ENCODE data around the gene CNTNAP2.

The CNTNAP2 gene

GRCh38 chr7:148014541-148014940, 1897.9 kb downstream of the CNTNAP2 start:
- no peaks in the 10 kb centered on the region for H3K36me3 ChIP-seq (ENCODE audit: control insufficient read depth, insufficient read depth, low read length)
- H3K4me1 ChIP-seq (ENCODE audit: control insufficient read depth, insufficient read depth, low read length): no peaks in the 10 kb centered on the region
- no peak overlapping the region for H3K27ac ChIP-seq (ENCODE audit: insufficient read depth, low read depth, low read length, poor library complexity, severe bottlenecking)
- no peaks in the 10 kb centered on the region for H3K27me3 ChIP-seq (ENCODE audit: control insufficient read depth, insufficient read depth, low read length, poor library complexity, severe bottlenecking)
- H3K4me3 ChIP-seq (ENCODE audit: insufficient read depth, low read depth, low read length): no peak overlapping the region
- WGBS, 2 experiments: 92 to 97% methylated on average over 4 of the region's 4 CpGs
- H3K9me3 ChIP-seq (ENCODE audit: control insufficient read depth, low read length): no peaks in the 10 kb centered on the region

DNA sequence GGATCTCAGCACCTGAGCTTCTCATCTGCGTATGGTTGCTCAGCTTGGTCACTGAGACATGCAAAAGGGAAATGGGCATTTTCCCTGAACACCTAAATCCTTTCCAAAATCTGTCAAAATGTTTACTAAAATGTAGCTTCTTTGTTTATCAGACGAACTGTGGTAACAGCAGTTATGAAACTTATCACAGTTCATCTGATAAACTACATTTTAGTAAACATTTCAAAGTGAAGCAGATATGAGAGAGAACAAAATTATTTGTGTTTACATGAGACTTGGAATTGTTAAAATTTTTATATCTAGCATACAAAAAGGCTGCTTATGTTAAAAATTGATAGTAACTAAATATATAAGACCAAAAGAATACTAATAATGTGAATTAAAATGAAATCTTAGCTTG, 1900.5 kb downstream of the CNTNAP2 start:
- no peak overlapping the region for H3K4me3 ChIP-seq (ENCODE audit: insufficient read depth, low read depth, low read length)
- no peaks in the 10 kb centered on the region for H3K9me3 ChIP-seq (ENCODE audit: control insufficient read depth, low read length)
- WGBS, 2 experiments: 96 to 98% methylated on average over 1 to 2 of the region's 2 CpGs
- H3K27ac ChIP-seq (ENCODE audit: insufficient read depth, low read depth, low read length, poor library complexity, severe bottlenecking): no peak overlapping the region
- H3K36me3 ChIP-seq (ENCODE audit: control insufficient read depth, insufficient read depth, low read length): no peaks in the 10 kb centered on the region
- no peaks in the 10 kb centered on the region for H3K27me3 ChIP-seq (ENCODE audit: control insufficient read depth, insufficient read depth, low read length, poor library complexity, severe bottlenecking)
- H3K4me1 ChIP-seq (ENCODE audit: control insufficient read depth, insufficient read depth, low read length): no peaks in the 10 kb centered on the region

DNA sequence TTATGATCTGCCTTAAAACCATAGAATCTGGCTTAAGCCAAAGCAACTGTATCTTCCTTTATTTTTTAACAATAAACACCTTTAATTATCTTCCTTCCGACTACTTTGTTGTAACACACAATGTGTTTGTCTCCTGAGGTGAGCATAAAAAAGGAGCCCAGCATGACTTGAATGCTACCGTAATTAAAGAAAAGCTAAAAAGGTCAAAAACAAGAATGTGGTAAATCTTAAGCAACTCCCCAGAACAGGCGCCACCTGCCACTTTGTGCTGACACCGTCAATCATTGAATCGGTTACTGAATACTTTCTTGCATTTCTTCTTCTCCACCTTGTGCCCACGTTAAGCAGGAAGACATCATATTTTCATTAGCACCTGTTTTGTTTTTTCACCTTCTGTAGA, 1904.1 kb downstream of the CNTNAP2 start:
- H3K27ac ChIP-seq (ENCODE audit: insufficient read depth, low read depth, low read length, poor library complexity, severe bottlenecking): no peak overlapping the region
- 6 to 12% methylated on average over 6 of the region's 6 CpGs for WGBS, 2 experiments
- no peaks in the 10 kb centered on the region for H3K9me3 ChIP-seq (ENCODE audit: control insufficient read depth, low read length)
- no peaks in the 10 kb centered on the region for H3K36me3 ChIP-seq (ENCODE audit: control insufficient read depth, insufficient read depth, low read length)
- no peak overlapping the region for H3K4me3 ChIP-seq (ENCODE audit: insufficient read depth, low read depth, low read length)
- no peaks in the 10 kb centered on the region for H3K27me3 ChIP-seq (ENCODE audit: control insufficient read depth, insufficient read depth, low read length, poor library complexity, severe bottlenecking)
- H3K4me1 ChIP-seq (ENCODE audit: control insufficient read depth, insufficient read depth, low read length): no peaks in the 10 kb centered on the region

DNA sequence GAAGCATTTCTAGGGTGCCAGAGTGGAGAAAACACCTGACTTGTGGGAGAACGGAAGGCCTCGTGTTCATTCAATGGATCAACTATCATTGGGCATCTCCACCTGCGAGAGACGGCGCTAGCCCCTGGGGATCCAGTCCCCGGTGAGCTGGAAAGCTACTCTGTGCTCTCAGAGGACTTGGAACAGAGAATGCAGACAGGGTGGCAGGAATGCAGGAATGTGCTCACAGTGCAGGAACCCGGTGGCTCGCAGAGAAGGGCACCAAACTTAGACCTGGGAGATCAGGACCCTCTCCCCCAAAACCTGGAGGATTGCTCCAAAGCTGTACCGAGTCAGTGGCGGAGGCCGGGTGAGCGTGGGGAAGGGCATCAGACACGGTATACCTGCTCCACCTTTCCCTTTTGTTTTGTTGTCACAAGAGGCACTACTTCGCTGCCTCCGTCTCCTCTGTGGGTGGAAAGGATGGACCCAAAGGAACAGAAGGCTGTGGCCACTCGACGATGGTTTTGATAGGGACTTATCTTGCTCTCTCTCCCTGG, 1905.0 kb downstream of the CNTNAP2 start:
- H3K9me3 ChIP-seq (ENCODE audit: control insufficient read depth, low read length): no peaks in the 10 kb centered on the region
- H3K27ac ChIP-seq (ENCODE audit: insufficient read depth, low read depth, low read length, poor library complexity, severe bottlenecking): no peak overlapping the region
- no peak overlapping the region for H3K4me3 ChIP-seq (ENCODE audit: insufficient read depth, low read depth, low read length)
- no peaks in the 10 kb centered on the region for H3K27me3 ChIP-seq (ENCODE audit: control insufficient read depth, insufficient read depth, low read length, poor library complexity, severe bottlenecking)
- H3K4me1 ChIP-seq (ENCODE audit: control insufficient read depth, insufficient read depth, low read length): no peaks in the 10 kb centered on the region
- 82 to 83% methylated on average over 17 of the region's 17 CpGs for WGBS, 2 experiments
- no peaks in the 10 kb centered on the region for H3K36me3 ChIP-seq (ENCODE audit: control insufficient read depth, insufficient read depth, low read length)

- H3K4me3 ChIP-seq (ENCODE audit: insufficient read depth, low read depth, low read length): no peak overlapping the region
- H3K27me3 ChIP-seq (ENCODE audit: control insufficient read depth, insufficient read depth, low read length, poor library complexity, severe bottlenecking): no peaks in the 10 kb centered on the region
- H3K9me3 ChIP-seq (ENCODE audit: control insufficient read depth, low read length): no peaks in the 10 kb centered on the region
- no peaks in the 10 kb centered on the region for H3K36me3 ChIP-seq (ENCODE audit: control insufficient read depth, insufficient read depth, low read length)
- H3K27ac ChIP-seq (ENCODE audit: insufficient read depth, low read depth, low read length, poor library complexity, severe bottlenecking): no peak overlapping the region
- 93 to 95% methylated on average over 9 of the region's 9 CpGs for WGBS, 2 experiments
- H3K4me1 ChIP-seq (ENCODE audit: control insufficient read depth, insufficient read depth, low read length): no peaks in the 10 kb centered on the region
These were observed 1906.2 kb downstream of the CNTNAP2 start for GRCh38 chr7:148022832-148023231.

DNA sequence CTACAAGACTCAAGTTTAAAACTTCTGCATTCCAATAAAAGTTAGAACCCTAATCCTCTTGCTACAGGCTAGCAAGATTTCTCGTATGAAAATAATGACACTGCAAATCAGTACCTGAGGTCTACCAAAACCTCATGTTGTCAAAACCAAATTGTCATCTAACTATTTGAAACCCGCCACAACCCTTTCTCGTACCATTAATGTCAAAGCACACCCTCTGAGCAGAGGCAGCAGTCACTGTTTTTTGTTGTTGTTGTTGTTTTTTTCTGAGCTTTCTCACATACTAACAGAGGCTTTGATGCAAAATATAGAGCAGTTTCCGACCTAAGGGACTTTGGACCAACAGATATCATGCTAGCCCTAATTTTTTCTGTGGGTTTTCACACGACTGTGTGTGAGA, 1910.1 kb downstream of the CNTNAP2 start:
- no peaks in the 10 kb centered on the region for H3K27me3 ChIP-seq (ENCODE audit: control insufficient read depth, insufficient read depth, low read length, poor library complexity, severe bottlenecking)
- no peaks in the 10 kb centered on the region for H3K9me3 ChIP-seq (ENCODE audit: control insufficient read depth, low read length)
- H3K4me3 ChIP-seq (ENCODE audit: insufficient read depth, low read depth, low read length): no peak overlapping the region
- H3K27ac ChIP-seq (ENCODE audit: insufficient read depth, low read depth, low read length, poor library complexity, severe bottlenecking): no peak overlapping the region
- H3K4me1 ChIP-seq (ENCODE audit: control insufficient read depth, insufficient read depth, low read length): no peaks in the 10 kb centered on the region
- H3K36me3 ChIP-seq (ENCODE audit: control insufficient read depth, insufficient read depth, low read length): no peaks in the 10 kb centered on the region
- WGBS, 2 experiments: 65 to 74% methylated on average over 4 to 5 of the region's 5 CpGs

- Histone ChIP-seq H3K27me3 (ENCODE audit: control insufficient read depth, insufficient read depth, low read length, poor library complexity, severe bottlenecking) (no peaks in the 10 kb centered on the region), H3K4me1 (ENCODE audit: control insufficient read depth, insufficient read depth, low read length) (no peaks in the 10 kb centered on the region), H3K36me3 (ENCODE audit: control insufficient read depth, insufficient read depth, low read length) (no peaks in the 10 kb centered on the region), H3K9me3 (ENCODE audit: control insufficient read depth, low read length) (no peaks in the 10 kb centered on the region), H3K4me3 (ENCODE audit: insufficient read depth, low read depth, low read length) (no peak overlapping the region), H3K27ac (ENCODE audit: insufficient read depth, low read depth, low read length, poor library complexity, severe bottlenecking) (no peak overlapping the region)
- 89 to 96% methylated on average over 3 of the region's 3 CpGs for WGBS, 2 experiments
These were observed 1911.6 kb downstream of the CNTNAP2 start for GRCh38 chr7:148028165-148028564.

GRCh38 chr7:148031019-148031418, 1914.4 kb downstream of the CNTNAP2 start:
- H3K36me3 ChIP-seq (ENCODE audit: control insufficient read depth, insufficient read depth, low read length): no peaks in the 10 kb centered on the region
- no peaks in the 10 kb centered on the region for H3K4me1 ChIP-seq (ENCODE audit: control insufficient read depth, insufficient read depth, low read length)
- no peak overlapping the region for H3K27ac ChIP-seq (ENCODE audit: insufficient read depth, low read depth, low read length, poor library complexity, severe bottlenecking)
- no peak overlapping the region for H3K4me3 ChIP-seq (ENCODE audit: insufficient read depth, low read depth, low read length)
- no peaks in the 10 kb centered on the region for H3K27me3 ChIP-seq (ENCODE audit: control insufficient read depth, insufficient read depth, low read length, poor library complexity, severe bottlenecking)
- WGBS, 2 experiments: 44 to 47% methylated on average over 2 of the region's 2 CpGs
- no peaks in the 10 kb centered on the region for H3K9me3 ChIP-seq (ENCODE audit: control insufficient read depth, low read length)

- no peaks in the 10 kb centered on the region for H3K27me3 ChIP-seq (ENCODE audit: control insufficient read depth, insufficient read depth, low read length, poor library complexity, severe bottlenecking)
- no peaks in the 10 kb centered on the region for H3K4me1 ChIP-seq (ENCODE audit: control insufficient read depth, insufficient read depth, low read length)
- no peaks in the 10 kb centered on the region for H3K9me3 ChIP-seq (ENCODE audit: control insufficient read depth, low read length)
- no peak overlapping the region for H3K27ac ChIP-seq (ENCODE audit: insufficient read depth, low read depth, low read length, poor library complexity, severe bottlenecking)
- H3K4me3 ChIP-seq (ENCODE audit: insufficient read depth, low read depth, low read length): no peak overlapping the region
- WGBS, 2 experiments: 83 to 84% methylated on average over 8 of the region's 8 CpGs
- no peaks in the 10 kb centered on the region for H3K36me3 ChIP-seq (ENCODE audit: control insufficient read depth, insufficient read depth, low read length)
These were observed 1915.2 kb downstream of the CNTNAP2 start for GRCh38 chr7:148031811-148032210.

- no peaks in the 10 kb centered on the region for H3K36me3 ChIP-seq (ENCODE audit: control insufficient read depth, insufficient read depth, low read length)
- no peak overlapping the region for H3K27ac ChIP-seq (ENCODE audit: insufficient read depth, low read depth, low read length, poor library complexity, severe bottlenecking)
- H3K4me1 ChIP-seq (ENCODE audit: control insufficient read depth, insufficient read depth, low read length): no peaks in the 10 kb centered on the region
- no peak overlapping the region for H3K4me3 ChIP-seq (ENCODE audit: insufficient read depth, low read depth, low read length)
- no peaks in the 10 kb centered on the region for H3K27me3 ChIP-seq (ENCODE audit: control insufficient read depth, insufficient read depth, low read length, poor library complexity, severe bottlenecking)
- no peaks in the 10 kb centered on the region for H3K9me3 ChIP-seq (ENCODE audit: control insufficient read depth, low read length)
- WGBS, 2 experiments: 100% methylated on average over 1 of the region's 1 CpG; no CpG with 5 or more reads in 1 of the 2 experiments
These were observed 1919.3 kb downstream of the CNTNAP2 start for GRCh38 chr7:148035950-148036349.

- Histone ChIP-seq H3K36me3 (ENCODE audit: control insufficient read depth, insufficient read depth, low read length) (no peaks in the 10 kb centered on the region), H3K27ac (ENCODE audit: insufficient read depth, low read depth, low read length, poor library complexity, severe bottlenecking) (no peak overlapping the region), H3K9me3 (ENCODE audit: control insufficient read depth, low read length) (no peaks in the 10 kb centered on the region), H3K4me1 (ENCODE audit: control insufficient read depth, insufficient read depth, low read length) (no peaks in the 10 kb centered on the region), H3K4me3 (ENCODE audit: insufficient read depth, low read depth, low read length) (no peak overlapping the region), H3K27me3 (ENCODE audit: control insufficient read depth, insufficient read depth, low read length, poor library complexity, severe bottlenecking) (no peaks in the 10 kb centered on the region)
- WGBS, 2 experiments: 86 to 94% methylated on average over 1 to 2 of the region's 2 CpGs
These were observed 1920.4 kb downstream of the CNTNAP2 start for GRCh38 chr7:148037044-148037443.

Measured in ectodermal cell (in vitro differentiated cells).